HG03432 (cell line): ENCODE measurements around the gene RIC1.
"Not testable (repeated sequence)": the region's sequence is repeated elsewhere in the genome, so short reads cannot be mapped to it uniquely, and the experiment has no call there.

Source experiments
- ATAC-seq: cut with Tn5 transposase; IDR thresholded peaks from one replicate; pipeline ENCODE4 v1.9.1; 2021; ENCODE audit warnings: mild to moderate bottlenecking, moderate library complexity; ENCODE audit not compliant: unreplicated experiment

RIC1 gene

GRCh38 chr9:5667391-5667790, 38.5 kb downstream of the RIC1 start:
- ATAC-seq, result no peak

- no peak for ATAC-seq
Measured at GRCh38 chr9:5670079-5670478, 41.2 kb downstream of the RIC1 start.

DNA sequence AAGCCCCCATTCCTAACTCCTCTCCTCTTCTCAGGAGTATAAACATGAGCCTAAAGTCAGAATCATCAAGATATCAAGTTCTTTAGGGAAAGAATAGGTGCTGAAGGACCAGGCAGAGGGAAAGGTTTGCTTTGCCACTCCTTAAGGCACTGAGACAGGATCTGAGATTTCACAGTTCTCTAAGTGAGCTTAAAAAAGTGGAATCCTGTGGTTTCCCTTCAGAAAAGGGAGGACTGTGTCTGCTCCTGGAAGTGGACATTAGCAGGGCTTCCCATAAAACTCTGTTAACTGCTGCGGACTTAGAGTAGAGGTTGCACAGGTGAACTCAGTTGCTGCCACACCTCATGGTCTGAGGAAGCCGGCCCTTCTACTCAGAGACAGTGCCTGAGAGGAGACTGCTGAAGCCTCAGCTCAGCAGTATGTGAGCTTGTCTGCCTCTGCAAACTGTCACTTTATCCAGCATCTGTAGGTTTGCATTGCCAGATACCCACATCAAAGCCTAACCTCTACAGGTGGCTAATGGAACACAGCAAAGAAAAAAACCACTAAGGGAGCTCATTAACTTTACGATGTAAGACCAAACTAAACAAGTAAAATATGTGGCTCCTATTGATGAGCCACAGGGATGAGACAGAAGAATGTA, 42.9 kb downstream of the RIC1 start:
- no peak for ATAC-seq

GRCh38 chr9:5675046-5675445, 46.1 kb downstream of the RIC1 start:
- ATAC-seq, result not testable (repeated sequence)

DNA sequence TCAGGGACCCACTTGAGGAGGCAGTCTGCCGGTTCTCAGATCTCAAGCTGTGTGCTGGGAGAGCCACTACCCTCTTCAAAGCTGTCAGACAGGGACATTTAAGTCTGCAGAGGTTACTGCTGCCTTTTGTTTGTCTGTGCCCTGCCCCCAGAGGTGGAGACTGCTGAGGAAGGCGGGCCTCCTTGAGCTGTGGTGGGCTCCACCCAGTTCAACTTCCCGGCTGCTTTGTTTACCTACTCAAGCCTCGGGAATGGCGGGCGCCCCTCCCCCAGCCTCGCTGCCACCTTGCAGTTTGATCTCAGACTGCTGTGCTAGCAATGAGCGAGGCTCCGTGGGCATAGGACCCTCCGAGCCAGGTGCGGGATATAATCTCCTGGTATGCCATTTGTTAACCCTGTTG, 54.7 kb downstream of the RIC1 start:
- not testable (repeated sequence) for ATAC-seq

DNA sequence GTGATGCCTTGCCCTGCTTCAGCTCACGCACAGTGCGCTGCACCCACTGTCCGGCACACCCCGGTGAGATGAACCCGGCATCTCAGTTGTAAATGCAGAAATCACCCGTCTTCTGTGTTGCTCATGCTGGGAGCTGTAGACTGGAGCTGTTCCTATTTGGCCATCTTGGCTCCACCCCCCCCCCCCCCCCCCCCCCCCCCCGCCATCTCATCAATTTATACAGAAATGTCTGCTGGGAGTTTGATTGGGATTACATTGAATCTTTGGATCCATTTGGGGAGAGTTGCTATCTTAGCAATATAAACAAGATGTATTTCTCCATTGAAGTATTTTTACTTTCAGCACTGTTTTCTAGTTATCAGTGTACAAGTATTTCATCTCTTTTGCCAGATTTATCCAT, 55.2 kb downstream of the RIC1 start:
- no peak for ATAC-seq

- ATAC-seq, result no peak
Measured at GRCh38 chr9:5688109-5688508, 59.2 kb downstream of the RIC1 start.

DNA sequence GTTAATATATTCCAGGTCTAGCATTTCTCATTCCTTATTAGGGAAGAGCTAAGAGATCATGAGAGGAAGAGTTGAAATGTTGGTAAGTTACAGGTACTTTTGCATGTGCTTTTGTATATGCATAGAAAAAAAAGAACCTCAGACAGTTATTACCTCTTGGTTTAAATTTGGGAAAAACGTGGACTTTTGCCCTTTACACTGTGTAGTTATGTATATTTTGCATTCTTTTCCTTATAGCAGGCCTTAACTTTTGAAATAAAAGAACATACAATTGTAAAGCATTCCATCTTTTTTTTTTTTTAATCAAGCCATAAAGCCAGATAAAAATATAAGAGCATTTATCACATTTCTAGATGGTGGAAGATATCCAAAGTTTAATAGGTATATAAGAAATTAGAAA, 61.4 kb downstream of the RIC1 start:
- ATAC-seq, result no peak

DNA sequence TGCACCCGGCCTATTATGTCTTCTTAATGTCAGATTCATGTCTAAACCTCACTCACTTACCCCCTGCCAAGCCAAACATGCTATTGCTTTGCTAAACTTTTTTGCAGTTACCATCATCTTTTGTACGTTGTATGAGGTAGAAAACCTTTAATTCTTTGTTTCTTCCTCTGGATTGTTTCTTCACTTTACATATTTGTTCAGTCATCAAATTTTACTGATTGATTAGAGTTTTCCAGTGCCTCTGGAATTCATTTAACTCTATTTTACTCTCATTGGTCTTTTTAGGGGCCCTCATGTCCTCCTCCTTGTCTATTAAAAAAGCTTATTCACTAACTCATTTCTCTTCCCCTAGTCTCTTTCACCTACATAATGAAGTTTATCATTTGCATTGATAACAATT, 67.0 kb downstream of the RIC1 start:
- ATAC-seq, result no peak

GRCh38 chr9:5696884-5697283, 68.0 kb downstream of the RIC1 start:
- ATAC-seq, result peak; percentile 66

GRCh38 chr9:5698004-5698403, 69.1 kb downstream of the RIC1 start:
- no peak for ATAC-seq

DNA sequence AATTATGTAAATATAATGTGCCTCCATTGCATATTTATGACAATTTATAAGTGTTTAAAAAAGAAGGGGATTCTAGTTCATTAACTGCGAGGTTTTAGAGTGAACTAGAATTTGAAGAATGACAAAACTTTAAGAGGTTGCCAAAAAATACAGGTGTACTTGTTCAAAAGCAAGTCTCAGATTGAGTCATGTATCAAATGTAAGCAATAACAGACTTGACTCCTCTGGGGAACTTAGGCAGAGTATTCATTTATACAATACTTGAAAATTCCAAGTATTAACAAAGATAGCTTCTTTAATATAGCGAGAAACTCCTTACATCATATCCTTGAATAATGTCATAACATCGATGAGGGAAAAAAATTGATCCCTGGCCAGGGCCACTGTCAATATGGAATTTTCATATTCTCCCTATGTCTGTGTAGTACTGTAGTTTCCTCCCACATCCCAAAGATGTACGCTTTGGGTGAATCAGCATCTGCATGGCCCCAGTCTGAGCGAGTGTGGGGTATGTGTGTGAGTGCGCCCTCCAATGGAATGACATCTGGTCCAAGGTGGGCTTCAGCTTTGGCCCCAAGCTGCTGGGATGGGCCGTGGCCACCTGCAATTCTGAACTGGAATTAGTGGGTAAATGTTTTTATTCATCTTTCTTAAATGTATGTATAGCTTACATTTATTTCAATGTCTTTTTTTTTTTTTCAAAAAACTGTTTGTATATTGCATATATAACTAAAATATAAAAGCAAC, 70.1 kb downstream of the RIC1 start:
- no peak for ATAC-seq

DNA sequence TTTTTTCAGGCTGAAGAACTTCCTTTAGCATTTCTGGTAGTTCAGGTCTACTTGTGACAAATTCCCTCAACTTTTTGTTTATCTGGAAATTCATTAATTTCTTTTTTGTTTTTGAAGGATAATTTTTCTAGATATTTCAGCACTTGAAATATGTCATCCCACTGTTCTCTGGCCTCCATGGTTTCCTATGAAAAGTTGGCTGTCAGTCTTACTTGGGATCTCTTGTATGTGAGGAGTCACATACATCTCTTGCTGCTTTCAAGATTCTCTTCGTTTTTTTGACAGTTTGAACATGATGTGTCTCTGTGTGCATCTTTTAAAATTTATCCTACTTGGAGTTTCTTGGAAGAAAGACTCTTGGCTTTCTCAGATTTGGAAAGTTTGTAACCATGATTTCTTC, 79.5 kb downstream of the RIC1 start:
- ATAC-seq, result no peak

DNA sequence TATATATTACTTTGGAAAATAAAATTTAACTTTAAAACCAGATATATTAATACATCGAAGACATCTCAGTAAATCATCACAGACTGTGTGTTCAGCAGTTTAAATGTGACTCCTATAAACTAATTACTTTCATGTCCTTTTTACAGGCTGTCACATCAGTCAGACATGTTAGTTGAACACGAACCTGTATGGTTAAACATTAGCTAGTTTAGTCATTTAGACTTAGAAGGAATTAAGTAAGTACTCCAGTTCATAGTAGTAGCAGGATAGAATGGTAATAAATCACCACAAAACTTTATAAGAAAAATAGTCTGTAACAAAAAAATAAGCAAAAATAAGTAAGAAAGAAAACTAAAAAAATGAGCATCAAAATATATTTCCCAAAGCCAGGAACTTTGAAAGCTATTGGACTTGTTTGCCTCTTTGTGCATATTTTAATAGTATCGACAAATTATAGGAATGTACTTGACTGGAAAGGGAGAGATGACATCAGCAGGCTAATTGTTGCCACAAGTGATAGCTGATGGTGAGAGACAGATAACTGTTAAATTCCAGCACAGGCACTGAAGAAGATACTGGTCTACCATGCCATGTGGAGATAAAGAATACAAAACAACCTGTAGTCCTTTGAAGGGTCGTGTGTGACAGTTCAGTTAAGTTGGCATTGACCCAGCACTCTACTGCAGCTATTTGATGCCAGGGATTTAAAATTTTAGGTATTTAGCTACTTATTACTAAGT, 83.9 kb downstream of the RIC1 start:
- ATAC-seq, result no peak

DNA sequence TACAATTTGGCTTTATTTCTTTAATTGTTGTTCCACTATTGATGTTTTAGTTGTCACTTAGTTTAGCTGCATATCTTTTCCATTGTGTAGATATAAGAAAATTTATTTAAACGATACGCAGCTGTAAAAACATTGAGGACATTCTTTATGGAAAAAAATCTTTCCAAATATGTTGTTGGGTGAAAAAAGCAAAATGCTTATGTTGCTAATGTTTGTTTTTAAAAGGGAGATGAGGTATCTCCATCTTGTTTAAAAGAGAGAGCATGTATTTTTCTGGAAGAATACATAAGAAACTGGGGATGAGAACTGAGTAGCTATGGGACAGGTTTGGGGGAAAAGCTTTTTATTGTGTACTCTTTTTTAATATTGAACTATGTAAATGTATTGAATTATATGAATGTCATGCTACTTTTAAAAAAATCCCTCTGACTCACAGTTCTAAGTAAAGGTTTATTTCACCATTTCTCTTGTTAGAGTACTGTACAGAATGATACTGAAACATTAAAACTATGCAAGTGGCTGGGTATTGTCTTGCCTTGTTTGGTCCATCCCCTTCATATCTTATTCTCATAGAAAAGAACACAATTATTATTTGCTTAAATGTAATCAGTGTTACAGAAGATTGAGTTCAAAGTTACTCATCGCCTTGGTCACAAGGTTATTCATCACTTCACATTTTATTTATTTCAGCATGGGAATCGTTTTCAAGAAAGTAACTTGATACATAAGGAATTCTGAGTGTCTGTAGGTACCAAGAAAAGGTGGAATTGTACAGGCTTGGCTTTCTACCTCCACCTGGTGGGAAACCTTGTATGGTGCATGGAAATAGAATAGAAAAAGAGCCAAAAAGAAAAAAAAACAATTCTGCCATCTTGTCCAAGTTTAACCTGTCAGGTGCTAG, 85.8 kb downstream of the RIC1 start:
- ATAC-seq, result no peak

- ATAC-seq, result no peak
Measured at GRCh38 chr9:5715548-5716127, 86.7 kb downstream of the RIC1 start.

DNA sequence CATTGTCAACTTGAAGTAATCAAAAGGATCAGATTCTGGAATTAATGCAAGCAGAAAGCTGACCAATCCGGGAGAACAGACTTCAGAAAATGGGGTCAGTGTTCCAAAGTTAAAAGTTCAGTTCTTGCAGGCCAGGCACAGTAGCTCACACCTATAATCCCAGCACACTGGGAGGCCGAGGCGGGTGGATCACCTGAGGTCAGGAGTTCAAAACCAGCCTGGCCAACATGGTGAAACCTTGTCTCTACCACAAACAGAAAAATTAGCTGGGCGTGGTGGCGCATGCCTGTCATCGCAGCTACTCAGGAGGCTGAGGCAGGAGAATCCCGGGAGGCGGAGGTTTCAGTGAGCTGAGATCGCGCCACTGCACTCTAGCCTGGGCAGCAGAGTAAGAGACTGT, 88.5 kb downstream of the RIC1 start:
- ATAC-seq, result not testable (repeated sequence)

DNA sequence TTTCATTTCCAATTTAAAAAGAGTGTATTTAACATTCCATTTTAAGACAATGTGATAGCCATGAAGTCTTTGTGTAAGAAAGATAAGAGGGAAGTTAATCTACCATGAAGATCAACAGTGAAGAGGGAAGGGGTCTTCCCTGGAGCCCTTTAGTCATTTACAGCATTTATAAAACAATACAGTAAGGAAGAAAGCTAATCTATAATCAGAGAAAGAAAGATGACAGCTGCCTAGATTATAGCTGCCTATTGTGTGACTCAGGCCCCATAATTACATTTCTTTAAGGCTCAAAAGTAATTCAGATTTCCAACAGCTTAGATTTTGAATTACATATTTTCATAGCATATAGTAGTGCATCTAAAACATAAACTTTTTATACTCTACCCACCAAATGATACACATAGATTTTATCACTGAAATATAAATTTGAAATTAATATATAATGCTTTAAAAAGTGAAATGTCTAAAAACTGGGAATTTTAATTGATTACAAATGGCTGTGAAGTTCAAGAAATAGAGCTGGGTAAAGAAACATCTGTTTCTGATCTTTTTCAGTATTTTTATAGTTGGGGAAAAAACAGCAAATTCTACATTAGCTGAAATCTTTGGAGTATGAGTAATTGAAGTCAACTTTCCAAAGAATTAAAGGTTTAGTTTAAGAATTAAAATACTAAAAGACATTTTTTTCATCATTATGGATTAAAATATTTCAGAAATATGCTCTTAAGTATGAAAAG, 89.6 kb downstream of the RIC1 start:
- ATAC-seq, result no peak

GRCh38 chr9:5719100-5719926, 90.4 kb downstream of the RIC1 start:
- ATAC-seq, result no peak
